ENCODE measurements around the gene KRTAP10-7.

- no peak for TF ChIP-seq CTCF (IDR thresholded peaks at IDR 0.05)
- TF ChIP-seq POLR2AphosphoS5 (IDR thresholded peaks at IDR 0.05) = no peak
- TF ChIP-seq POLR2A (IDR thresholded peaks at IDR 0.05) = no peak
Observed at GRCh38 chr21:44590311-44590721, 10.1 kb upstream of the KRTAP10-7 start.

All from breast epithelium (tissue), 3 donors.